ENCODE data around the gene MYH1.

The MYH1 gene

GRCh38 chr17:10477701-10478100, 40.6 kb downstream of the MYH1 start:
- DNase-seq, result no peak

- no peak for DNase-seq
These were observed 43.8 kb downstream of the MYH1 start for GRCh38 chr17:10474536-10474935.

DNA sequence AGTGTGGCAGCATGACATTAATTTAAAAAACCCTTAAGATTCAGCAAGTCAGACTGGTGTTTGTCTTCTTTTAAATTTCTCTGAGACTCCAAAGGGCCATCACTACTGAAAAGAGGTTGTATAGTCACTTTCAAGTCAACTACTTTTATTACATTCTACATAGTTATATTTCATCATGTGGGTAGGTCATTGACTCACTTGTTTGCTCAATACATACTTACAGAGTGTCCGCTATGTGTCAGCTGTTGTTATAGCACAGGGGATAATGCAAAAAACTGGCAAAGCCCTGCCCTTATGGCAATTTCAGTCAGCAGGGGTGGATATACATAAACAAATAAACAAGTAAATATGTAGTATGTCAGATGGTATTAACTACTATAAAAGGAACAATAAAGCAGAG, 46.5 kb downstream of the MYH1 start:
- DNase-seq, result no peak

DNA sequence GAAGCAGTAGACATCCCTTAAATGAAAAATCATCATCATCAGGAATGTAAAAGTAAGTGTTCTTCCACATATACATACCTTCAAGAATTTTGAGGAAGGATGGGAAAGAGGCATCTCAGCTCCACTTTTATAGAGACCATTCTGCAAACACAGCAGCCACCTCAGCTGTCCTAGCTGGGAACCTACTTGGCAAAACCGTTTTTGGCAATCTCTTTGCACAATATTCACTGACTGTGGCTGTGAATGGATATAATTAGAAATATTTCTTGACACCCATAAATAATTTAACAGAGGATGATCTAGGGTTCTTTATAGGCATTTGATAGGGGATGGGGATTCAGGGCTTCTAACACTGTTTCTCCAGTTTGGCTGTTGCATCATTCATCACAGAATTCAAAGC, 48.9 kb downstream of the MYH1 start, which contains the start of gene MYH4:
Gene MYH4 (minus strand): TSS at position 101 of the 400 bp plus-strand sequence. CDS start 2,814 bp downstream, outside the sequence.
- no peak for DNase-seq

DNA sequence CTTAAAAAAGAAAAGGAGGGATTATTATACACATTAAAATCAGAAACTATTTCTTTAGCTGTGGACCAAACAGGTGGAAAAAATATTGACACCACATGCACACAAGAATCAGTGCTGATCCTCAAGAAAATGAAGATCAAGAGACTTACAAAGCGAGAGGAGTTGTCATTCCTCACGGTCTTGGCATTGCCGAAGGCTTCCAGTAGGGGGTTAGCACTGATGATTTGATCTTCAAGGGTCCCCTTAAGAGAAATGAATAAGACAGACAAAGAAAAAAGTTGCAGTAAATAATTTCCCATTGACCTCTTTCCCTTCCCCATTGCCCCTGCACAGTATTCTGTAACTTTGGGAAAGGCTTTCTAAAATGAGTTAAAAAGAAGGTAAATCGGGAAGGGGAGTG, 54.9 kb downstream of the MYH1 start:
- no peak for DNase-seq

DNA sequence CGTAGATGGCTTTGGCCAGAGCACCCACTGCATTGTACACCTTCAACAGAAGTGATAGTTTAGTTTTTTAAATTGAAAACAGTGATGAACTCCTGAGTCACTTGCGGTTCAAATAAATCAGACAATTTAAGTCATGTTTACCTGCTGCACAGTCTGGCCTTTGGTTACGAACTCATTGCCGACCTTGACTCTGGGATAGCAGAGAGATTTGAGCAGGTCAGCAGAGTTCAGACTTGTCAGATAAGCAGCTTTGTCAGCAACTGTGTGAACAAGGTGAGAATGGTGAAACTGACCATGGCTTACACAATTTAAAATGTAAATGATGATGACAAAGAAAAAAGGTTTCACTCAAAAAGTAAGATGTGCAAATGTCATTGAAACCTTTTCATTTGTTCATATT, 58.3 kb downstream of the MYH1 start:
- no peak for DNase-seq

DNA sequence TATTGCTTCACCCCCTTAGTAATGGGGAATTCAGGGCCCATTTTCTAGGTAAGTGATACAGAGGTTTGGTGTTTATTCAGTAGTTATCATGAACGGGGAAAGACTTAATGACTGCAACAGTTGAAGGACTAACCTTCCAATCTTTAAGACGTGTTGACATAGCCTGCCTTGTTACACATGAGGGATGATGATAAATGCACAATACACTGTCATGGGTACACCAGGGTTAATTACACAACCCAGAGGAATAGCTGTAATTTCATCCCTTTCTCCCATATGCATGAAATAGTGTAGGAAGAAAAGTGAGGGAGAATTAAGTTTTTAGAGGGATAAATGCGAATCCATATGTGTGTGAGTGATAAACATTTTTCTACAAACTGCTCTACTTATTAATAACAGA, 59.6 kb downstream of the MYH1 start:
- DNase-seq, result no peak

DNA sequence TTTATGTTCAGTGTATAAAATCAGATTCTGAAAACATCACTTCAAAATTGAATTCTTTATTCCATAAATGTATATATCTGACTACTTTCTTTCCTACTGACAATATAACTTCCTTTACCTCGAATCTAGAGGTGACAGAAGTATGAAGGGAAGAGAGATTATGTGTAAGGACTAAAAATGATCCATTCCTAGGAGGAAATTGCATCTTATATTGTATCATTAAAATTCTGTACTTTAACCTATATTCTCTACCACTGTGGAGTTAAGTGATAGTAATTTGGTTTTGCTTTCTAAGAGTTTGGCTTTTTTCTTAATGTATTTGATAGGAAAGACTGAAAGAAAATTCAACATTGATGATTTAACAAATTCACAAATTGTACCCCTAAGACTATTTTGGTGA, 60.4 kb downstream of the MYH1 start:
- DNase-seq, result no peak

- no peak for DNase-seq
These were observed 71.1 kb downstream of the MYH1 start for GRCh38 chr17:10447026-10447931.

Data from CD4-positive, alpha-beta T cell treated with Interferon alpha-2 for 1 hour (primary cell).